ENCODE data around the gene CHD8. TPM values are rescaled to one million over a fixed set of nuclear protein-coding genes. Genes with fewer than 3 reads are reported as not detected.

The CHD8 gene
- total RNA-seq, 1 donor from 2014 or later = 146 TPM

Other genes with a start within 250 kb of the CHD8 start
- 514 TPM for gene HNRNPC, start 186.7 kb downstream of the CHD8 start, total RNA-seq (ENCODE audit: unreplicated experiment)
- not detected for gene RPGRIP1, start 176.0 kb downstream of the CHD8 start, total RNA-seq (ENCODE audit: unreplicated experiment)
- 97.6 TPM for gene SUPT16H, start 72.1 kb downstream of the CHD8 start, total RNA-seq (ENCODE audit: unreplicated experiment)
- 75.2 TPM for gene RAB2B, start 20.8 kb upstream of the CHD8 start, total RNA-seq (ENCODE audit: unreplicated experiment)
- gene TOX4, start 21.1 kb upstream of the CHD8 start, total RNA-seq (ENCODE audit: unreplicated experiment) = 63.0 TPM
- 90.0 TPM for gene METTL3, start 55.2 kb upstream of the CHD8 start, total RNA-seq (ENCODE audit: unreplicated experiment)
- 62.9 TPM for gene SALL2, start 70.2 kb upstream of the CHD8 start, total RNA-seq (ENCODE audit: unreplicated experiment)
- gene OR10G3, start 124.0 kb upstream of the CHD8 start, total RNA-seq (ENCODE audit: unreplicated experiment) = not detected
- not detected for gene OR10G2, start 178.8 kb upstream of the CHD8 start, total RNA-seq (ENCODE audit: unreplicated experiment)
- not detected for gene OR4E2, start 197.7 kb upstream of the CHD8 start, total RNA-seq (ENCODE audit: unreplicated experiment)
- gene OR4E1, start 217.7 kb upstream of the CHD8 start, total RNA-seq (ENCODE audit: unreplicated experiment) = not detected

Measured in glutamatergic neuron (in vitro differentiated cells).